MM.1S (cell line): Measurements from ENCODE around the gene CCDC150.

ENCODE experiments used
- CTCF ChIP-seq: fragments of 300-600 bp; sonication (generic); IDR thresholded peaks from 2 replicates; pipeline ENCODE4 v1.5.1; 2016; ENCODE audit warnings: antibody characterized with exemption, low read length, mixed read lengths
- EZH2 ChIP-seq: fragments of 300-600 bp; sonication (generic); optimal IDR thresholded peaks from 2 replicates; pipeline ENCODE3; 2017; ENCODE audit warnings: low read depth, mild to moderate bottlenecking, antibody characterized with exemption, low read length, mixed read lengths
- EZH2phosphoT487 ChIP-seq: fragments of 300-600 bp; sonication (generic); IDR thresholded peaks from 2 replicates; pipeline ENCODE4 v1.6.1; 2018; ENCODE audit warnings: antibody characterized with exemption, low read length

GRCh38 chr2:196591004-196591403 lies 48.5 kb upstream of the CCDC150 start:
- TF ChIP-seq EZH2 (no peak), EZH2phosphoT487 (no peak), CTCF (no peak)
